ENCODE measurements around the gene TNIP2.
"Not testable (repeated sequence)": the region's sequence is repeated elsewhere in the genome, so short reads cannot be mapped to it uniquely, and the experiment has no call there.

TNIP2 gene

DNA sequence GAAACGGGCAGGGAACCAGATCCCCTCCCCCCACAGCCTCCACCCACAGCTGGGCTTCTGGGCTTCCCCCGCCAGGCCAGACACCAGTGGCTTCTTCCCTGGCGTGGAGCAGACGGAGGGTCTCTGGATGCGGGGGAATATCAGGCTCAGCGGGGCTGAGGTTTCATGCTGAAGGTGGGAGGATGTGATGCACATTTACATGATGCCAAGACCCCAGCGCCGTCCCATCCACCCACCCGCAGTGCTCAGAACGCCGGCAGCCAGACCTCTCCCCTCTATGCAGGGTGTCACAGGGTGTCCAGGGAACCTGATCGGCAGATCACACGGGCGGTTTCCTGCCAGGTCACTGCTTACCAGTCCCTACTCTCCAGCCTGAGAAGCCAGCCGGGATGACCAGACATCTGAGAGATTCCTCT is 12.8 kb upstream of the TNIP2 start:
- no peak for DNase-seq (ENCODE audit: low spot score)

DNA sequence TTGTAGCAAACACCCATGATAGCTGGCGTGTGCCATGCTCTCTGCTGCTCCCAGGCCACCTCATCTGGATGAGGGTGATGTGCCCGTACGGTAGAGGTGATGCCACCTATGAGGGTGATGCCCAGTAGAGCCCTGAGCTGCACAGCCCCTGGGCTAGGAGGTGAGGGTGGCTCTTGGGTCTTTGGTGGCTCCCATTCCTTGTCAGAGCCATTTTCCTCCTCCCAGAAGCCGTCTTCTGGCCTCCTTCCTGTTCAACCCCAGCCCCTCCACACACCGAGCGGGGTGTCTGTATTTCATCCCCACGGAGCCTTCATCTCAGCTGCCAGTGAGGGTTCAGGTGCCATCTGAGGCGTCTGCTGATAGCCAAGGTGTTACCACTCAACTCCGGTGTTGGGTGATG is 12.0 kb upstream of the TNIP2 start:
- no peak for DNase-seq (ENCODE audit: low spot score)

DNA sequence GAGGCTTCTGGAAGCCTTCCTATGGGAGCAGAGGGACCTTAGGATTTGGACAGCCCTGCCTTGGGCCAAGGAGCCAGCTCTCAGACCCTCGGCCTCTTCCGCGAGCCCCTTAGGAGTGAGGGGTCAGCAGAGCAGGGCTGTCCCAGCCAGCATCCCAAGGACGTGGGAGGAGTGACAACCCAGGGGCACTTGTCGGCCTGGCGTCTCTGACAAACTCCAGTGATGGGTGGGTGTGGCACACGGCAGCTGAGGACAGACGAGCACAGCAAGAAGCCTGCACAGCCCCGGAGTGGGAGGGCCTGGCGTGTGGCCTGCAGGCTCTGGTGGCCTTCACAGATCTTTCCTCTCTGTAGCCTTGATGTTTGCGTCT is 11.6 kb upstream of the TNIP2 start:
- DNase-seq (ENCODE audit: low spot score) = no peak

DNA sequence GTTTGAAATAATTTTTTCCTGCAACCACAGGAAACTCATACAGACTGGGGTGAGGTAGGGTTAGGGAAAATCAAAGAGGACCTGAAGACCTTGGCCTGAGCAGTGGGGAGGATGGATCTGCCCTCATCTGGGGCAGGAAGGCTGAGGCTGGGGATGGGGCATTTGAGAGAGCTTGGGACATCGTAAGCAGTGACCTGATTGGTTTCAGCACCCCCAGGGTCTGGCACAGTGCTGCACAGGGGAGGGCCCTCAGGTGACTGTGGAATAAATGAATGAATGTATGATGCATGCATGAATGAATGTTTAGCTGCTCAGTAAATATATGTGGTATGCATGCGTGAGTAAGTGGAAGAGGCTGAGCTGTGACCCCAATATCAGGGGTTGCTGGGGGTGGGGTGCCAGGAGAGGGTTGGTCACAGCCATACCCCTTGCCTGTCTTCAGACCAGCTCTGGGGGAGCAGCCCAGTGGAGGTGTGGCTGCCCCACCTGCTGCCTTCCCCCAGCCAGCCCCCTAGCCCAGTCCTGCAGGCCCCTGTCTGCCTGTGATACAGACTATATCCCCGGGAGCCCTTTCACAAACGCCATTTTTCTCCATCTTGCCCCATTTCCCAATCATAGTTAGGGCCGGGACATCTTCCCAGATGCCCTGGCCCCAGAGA is 11.0 kb upstream of the TNIP2 start:
- no peak for DNase-seq (ENCODE audit: low spot score)

DNA sequence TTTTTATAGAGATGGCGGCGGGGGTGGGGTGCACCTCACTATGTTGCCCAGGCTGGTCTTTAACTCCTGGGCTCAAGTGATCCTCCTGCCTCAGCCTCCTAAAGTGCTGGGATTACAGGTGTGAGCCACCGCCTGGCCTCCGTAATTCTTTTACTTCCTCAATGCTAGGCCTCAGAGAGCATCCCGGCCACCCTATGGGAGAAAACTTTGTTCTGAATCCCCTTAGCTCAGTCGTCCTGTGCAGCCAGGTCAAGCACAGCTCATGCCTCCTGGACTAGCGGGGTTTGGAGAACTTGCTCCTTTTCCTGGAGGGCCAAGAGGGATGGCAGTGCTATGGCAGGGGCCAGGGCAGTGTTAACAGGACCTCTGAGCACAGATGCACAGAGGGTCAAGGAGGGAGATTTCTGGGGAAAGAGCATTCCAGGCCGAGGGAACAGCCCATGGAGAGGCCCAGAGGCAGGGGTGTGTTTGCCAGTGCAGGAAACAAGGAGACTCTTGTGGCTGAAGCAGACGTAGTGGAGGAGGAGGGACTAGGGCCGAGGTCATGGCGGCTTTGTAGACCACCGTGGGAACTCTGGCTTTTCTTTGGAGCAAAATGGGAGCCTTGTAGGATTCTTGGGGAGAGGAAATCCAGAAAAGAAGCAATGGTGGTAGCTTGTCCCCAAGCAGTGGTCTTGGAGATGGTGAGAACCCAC is 9.8 kb upstream of the TNIP2 start:
- no peak for DNase-seq (ENCODE audit: low spot score)

DNA sequence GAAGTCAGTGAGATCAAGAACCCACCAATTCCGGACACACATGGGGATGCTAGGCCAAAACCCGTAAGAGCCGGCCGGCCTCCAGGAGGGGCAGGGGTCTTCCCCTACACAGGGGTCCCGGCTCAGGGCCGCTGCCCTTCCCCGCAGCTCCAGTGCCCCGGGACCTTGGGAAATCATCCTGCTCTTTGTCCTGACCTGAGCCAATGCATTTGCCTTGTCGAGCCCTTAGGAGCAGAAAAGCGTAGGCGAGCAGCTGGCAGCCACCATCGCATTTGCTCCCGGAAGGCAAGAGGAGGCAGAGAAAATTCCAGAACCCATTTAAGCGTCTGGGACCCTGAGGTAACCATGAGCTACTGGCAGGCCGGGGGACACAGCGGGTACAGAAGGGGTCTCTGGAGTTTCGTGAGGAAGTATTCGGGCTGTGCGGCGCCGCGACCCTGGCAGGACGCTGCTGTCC is 7.4 kb upstream of the TNIP2 start:
- DNase-seq (ENCODE audit: low spot score) = no peak

GRCh38 chr4:2762486-2763370 is 6.6 kb upstream of the TNIP2 start:
- DNase-seq (ENCODE audit: low spot score) = not testable (repeated sequence)

DNA sequence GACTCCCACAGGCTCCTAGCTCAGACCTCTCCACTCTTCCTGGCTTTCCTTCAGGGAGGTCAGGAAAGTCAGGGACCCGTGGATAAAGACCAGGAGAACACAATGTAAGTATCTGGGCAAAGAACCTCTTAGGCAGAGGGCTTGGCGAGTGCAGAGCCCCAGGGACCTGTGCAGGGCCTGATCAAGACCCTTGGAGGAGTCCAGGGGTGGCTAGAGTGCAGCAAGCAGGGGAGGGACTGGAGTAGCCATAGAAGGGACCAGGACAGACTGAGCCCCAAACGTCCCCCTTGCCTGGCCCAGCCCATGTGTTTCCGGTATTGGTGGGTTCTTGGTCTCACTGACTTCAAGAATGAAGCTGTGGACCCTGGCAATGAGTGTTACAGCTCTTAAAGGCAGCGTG is 5.9 kb upstream of the TNIP2 start:
- no peak for DNase-seq (ENCODE audit: low spot score)

DNA sequence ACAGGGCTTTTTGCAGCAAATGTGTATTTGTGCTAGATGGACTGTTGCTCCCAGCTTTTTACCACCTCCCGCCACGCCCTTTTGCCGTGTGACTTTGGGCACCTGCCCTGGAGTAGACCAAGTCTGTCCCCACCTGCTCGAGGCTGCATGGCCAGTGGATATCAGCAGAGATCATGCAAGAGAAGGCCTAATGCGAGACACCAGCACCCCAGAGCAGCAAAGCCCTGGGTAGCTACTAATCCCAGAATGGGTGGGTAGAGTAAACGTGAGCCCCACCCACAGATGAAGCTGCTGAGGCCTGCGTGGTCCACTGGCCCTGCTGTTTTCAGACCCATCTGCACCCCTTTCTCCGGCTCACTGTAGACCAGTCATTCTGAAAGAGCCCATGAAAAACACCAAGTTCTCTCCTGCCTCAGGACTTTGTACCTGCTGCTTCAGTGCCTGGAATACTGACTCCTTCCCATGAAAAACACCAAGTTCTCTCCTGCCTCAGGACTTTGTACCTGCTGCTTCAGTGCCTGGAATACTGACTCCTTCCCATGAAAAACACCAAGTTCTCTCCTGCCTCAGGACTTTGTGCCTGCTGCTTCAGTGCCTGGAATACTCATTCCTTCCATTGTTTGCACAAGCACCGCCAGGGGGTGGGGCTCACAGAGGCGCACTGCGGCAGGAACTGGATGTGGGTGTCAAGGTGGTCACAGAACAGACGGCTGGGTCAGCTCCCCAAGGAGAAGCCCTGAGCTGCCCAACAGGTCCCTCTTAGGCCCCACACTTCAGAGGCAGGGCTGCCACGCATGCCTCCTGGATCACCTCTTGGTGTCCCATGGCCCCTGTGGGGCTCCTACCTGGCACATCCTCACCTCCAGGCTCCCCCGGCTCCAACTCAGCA is 5.1 kb upstream of the TNIP2 start:
- DNase-seq (ENCODE audit: low spot score) = no peak

DNA sequence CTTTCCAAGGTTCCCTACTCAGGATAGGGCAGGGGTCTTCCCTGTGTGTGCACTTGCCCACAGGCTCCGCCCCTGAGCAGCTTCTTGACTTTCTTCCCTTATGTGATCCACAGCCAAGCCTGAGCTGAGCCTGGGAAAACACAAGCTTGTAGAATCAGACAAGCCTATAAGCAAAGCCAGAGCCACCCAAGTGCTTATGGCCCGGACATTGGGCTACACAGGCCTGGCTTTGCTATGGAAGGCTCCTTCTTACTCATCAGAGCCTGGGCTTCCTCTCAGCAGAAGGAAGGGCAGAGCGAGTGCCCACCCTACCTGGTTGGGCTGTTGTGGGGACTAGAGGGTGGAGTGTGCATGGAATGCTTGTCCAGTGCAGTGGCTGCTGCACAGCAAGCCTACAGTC is 1.3 kb upstream of the TNIP2 start:
- DNase-seq (ENCODE audit: low spot score) = no peak

GRCh38 chr4:2756691-2757350 is 685 bp upstream of the TNIP2 start:
- DNase-seq (ENCODE audit: low spot score) = no peak

DNA sequence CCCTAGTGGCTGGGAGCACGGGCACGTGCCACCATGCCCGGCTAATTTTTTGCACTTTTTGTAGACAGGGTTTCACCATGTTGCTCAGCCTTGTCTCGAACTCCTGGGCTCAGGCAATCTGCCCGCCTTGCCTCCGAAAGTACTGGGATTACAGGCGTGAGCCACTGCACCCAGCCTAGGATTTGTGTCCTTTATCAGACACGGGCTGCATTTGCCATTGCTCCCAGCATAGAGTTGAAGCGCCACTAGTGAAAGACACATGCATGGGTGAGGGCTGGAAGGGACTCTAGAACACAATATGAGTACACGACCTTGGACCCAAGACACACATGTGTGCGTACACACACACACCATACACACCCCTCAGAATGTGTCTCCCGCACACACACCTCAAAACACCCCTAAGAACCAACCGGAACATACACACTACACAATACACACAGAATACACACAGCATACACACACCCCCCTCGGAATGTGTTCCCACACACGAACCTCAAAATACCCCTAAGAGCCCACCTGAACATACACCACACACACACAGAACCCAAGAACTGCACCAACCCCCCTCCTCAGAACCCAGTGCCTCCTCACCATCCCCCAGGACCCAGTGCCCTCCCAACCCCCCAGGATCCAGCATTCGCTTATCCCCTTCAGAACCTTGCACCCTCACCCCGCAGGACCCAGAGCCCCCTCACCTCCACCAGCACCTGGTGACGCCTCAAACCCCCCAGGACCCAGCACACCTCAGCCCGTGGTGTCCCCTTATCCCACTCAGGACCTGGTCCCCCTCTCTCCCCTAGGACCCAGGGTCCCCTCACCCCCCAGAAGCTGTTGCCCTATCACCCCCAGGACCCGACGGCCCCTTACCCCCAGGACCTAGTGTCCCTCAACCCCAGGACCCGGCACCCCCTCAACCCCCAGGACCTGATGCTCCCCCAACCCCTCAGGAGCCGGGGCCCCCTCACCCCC is 1.0 kb downstream of the TNIP2 start:
- no peak for DNase-seq (ENCODE audit: low spot score)

DNA sequence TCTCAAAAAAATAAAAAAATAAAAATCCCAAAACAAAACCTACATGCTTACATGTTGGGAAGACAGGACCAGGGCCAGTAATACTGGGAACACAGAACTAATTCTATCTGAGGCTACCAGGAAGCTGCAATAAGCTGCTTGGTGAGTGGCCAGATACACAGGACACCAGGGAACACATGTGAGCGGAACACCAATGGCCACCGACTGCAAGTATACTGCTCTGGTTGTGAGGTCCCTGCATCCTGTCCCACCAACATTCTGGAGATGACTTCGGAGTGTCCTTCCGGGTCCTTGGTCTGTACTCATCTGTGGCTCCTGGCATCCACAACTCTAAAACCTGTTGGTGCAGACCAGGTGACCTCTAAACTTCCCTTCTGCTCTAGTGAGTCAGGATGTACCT is 2.7 kb downstream of the TNIP2 start:
- no peak for DNase-seq (ENCODE audit: low spot score)

- no peak for DNase-seq (ENCODE audit: low spot score)
These were observed 5.2 kb downstream of the TNIP2 start for GRCh38 chr4:2750719-2751605.

GRCh38 chr4:2746891-2747695 is 9.0 kb downstream of the TNIP2 start:
- no peak for DNase-seq (ENCODE audit: low spot score)

- DNase-seq (ENCODE audit: low spot score) = no peak
These were observed 9.9 kb downstream of the TNIP2 start for GRCh38 chr4:2745981-2746806.

DNA sequence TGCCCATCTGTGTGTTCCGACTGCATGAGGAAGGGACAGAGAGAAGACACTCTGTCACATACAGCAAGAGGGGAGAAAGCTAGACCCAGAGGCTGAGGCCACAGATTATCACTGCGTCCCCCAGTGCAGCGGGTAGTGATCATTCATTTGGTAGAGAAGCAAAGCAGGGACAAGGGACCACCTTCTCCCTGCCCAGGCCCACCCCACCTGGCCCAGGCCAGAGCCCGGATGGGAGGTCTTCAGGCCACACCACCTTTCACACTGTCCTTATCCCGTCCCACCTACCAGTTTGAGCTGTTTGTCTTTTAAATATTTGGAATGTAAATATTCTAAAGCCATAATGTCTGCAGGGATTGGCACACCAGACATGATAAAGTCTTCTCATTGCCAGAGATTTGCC is 10.6 kb downstream of the TNIP2 start:
- DNase-seq (ENCODE audit: low spot score) = no peak

Data from putamen (tissue), 1 donor.